Upper lobe of right lung (tissue), 1 donor: ENCODE results near the gene MATCAP1. TPM values are rescaled to one million over a fixed set of nuclear protein-coding genes. Genes with fewer than 3 reads are reported as not detected.

Experiments used
- ATAC-seq: fragments of 200-7000 bp; cut with Tn5 transposase; one replicate; pipeline ENCODE4 v1.9.1; 2020; ENCODE audit warnings: mild to moderate bottlenecking, moderate library complexity
- DNase-seq: peaks from one replicate; pipeline ENCODE4 v3.0.0-alpha.2; 2020
- H3K27ac ChIP-seq: fragments of 200-600 bp; one replicate; pipeline ENCODE4 v1.8.0; 2022
- H3K27me3 ChIP-seq: fragments of 200-600 bp; one replicate; pipeline ENCODE4 v1.8.0; 2022; ENCODE audit warnings: mild to moderate bottlenecking
- H3K36me3 ChIP-seq: fragments of 200-600 bp; one replicate; pipeline ENCODE4 v1.8.0; 2022
- H3K4me1 ChIP-seq: fragments of 200-600 bp; one replicate; pipeline ENCODE4 v1.8.0; 2022
- H3K4me3 ChIP-seq: fragments of 200-600 bp; one replicate; pipeline ENCODE4 v1.8.0; 2022; ENCODE audit warnings: mild to moderate bottlenecking
- H3K9me3 ChIP-seq: fragments of 200-600 bp; one replicate; pipeline ENCODE4 v1.8.0; 2022
- CTCF ChIP-seq: fragments of 200-600 bp; IDR thresholded peaks from one replicate; pipeline ENCODE4 v1.8.0; 2022; ENCODE audit warnings: antibody characterized with exemption
- intact Hi-C: fragments of 100-400 bp; cut with DNase I; formaldehyde crosslinking; loops from one replicate; pipeline ENCODE4 v1.11.0; 2022
- total RNA-seq: library from RNA; stranded (reverse); fragmentation: NEBNext Ultra II Directional; extraction: Animal tissue kit (Norgen Biotek cat#: 25700); gene quantifications from one replicate; pipeline ENCODE4 v1.2.1, GENCODE V29; 2021
- donor health status: DM: no; HTN: yes; CAD: no; lungs with severe emphysema.

MATCAP1 gene
- total RNA-seq, 1 donor from 2014 or later, result 28.4 TPM

GRCh38 chr16:67145746-67146145 lies 38.0 kb downstream of the MATCAP1 start:
- ATAC-seq (no peak), DNase-seq (no peak)
- TF ChIP-seq CTCF, result no peak
- no peaks in the 10 kb centered on the region for H3K9me3 ChIP-seq
- H3K36me3 ChIP-seq, result peaks cover 78% of the 10 kb centered on the region
- intact Hi-C loops, result no loop called here
- no peak overlapping the region for H3K4me3 ChIP-seq
- peaks cover under 1% of the 10 kb centered on the region for H3K4me1 ChIP-seq
- H3K27ac ChIP-seq, result no peak overlapping the region
- no peaks in the 10 kb centered on the region for H3K27me3 ChIP-seq

- no peaks in the 10 kb centered on the region for H3K9me3 ChIP-seq
- no peak for DNase-seq
- no peaks in the 10 kb centered on the region for H3K27me3 ChIP-seq
- intact Hi-C loops, result no loop called here
- no peak for TF ChIP-seq CTCF
- peaks cover 86% of the 10 kb centered on the region for H3K36me3 ChIP-seq
- H3K4me1 ChIP-seq, result no peaks in the 10 kb centered on the region
- no peak for ATAC-seq
- H3K4me3 ChIP-seq, result no peak overlapping the region
- no peak overlapping the region for H3K27ac ChIP-seq
Observed at GRCh38 chr16:67144943-67145342, 38.8 kb downstream of the MATCAP1 start.

GRCh38 chr16:67142342-67142741 lies 41.4 kb downstream of the MATCAP1 start:
- intact Hi-C loops, result no loop called here
- Histone ChIP-seq H3K4me3 (no peak overlapping the region), H3K9me3 (no peaks in the 10 kb centered on the region), H3K36me3 (peaks cover 99% of the 10 kb centered on the region), H3K4me1 (no peaks in the 10 kb centered on the region), H3K27me3 (no peaks in the 10 kb centered on the region), H3K27ac (no peak overlapping the region)
- DNase-seq (no peak), ATAC-seq (no peak)
- TF ChIP-seq CTCF, result no peak

- no peaks in the 10 kb centered on the region for H3K9me3 ChIP-seq
- intact Hi-C loops, result no loop called here
- no peak for ATAC-seq
- TF ChIP-seq CTCF, result no peak
- DNase-seq, result no peak
- no peaks in the 10 kb centered on the region for H3K4me1 ChIP-seq
- no peak overlapping the region for H3K27ac ChIP-seq
- peaks cover 98% of the 10 kb centered on the region for H3K36me3 ChIP-seq
- H3K27me3 ChIP-seq, result no peaks in the 10 kb centered on the region
- no peak overlapping the region for H3K4me3 ChIP-seq
Observed at GRCh38 chr16:67141391-67141790, 42.4 kb downstream of the MATCAP1 start.

GRCh38 chr16:67137605-67138004 lies 46.2 kb downstream of the MATCAP1 start:
- no peak overlapping the region for H3K4me3 ChIP-seq
- ATAC-seq, result no peak
- no peaks in the 10 kb centered on the region for H3K9me3 ChIP-seq
- intact Hi-C loops, result no loop called here
- no peaks in the 10 kb centered on the region for H3K27me3 ChIP-seq
- no peak for TF ChIP-seq CTCF
- DNase-seq, result no peak
- H3K36me3 ChIP-seq, result peaks cover 98% of the 10 kb centered on the region
- no peak overlapping the region for H3K27ac ChIP-seq
- H3K4me1 ChIP-seq, result no peaks in the 10 kb centered on the region

GRCh38 chr16:67129422-67129821 lies 54.3 kb downstream of the MATCAP1 start:
- no peaks in the 10 kb centered on the region for H3K9me3 ChIP-seq
- intact Hi-C loops, result no loop called here
- DNase-seq (no peak), ATAC-seq (no peak)
- H3K4me3 ChIP-seq, result no peak overlapping the region
- H3K36me3 ChIP-seq, result peaks cover 66% of the 10 kb centered on the region
- H3K4me1 ChIP-seq, result no peaks in the 10 kb centered on the region
- no peak overlapping the region for H3K27ac ChIP-seq
- TF ChIP-seq CTCF, result no peak
- H3K27me3 ChIP-seq, result no peaks in the 10 kb centered on the region
